H1 (cell line): Measurements from ENCODE around the gene RAB2B. TPM values are rescaled to one million over a fixed set of nuclear protein-coding genes. Genes with fewer than 3 reads are reported as not detected.

ENCODE experiments used
- BCL11A ChIP-seq, 2 experiments: IDR thresholded peaks; one replicate each; pipeline ENCODE4 v1.6.1; 2011; ENCODE audit warnings: low read depth in 2 of 2, low read length in 2 of 2, mild to moderate bottlenecking in 2 of 2
- CTBP2 ChIP-seq: IDR thresholded peaks from 2 replicates; pipeline ENCODE4 v1.7.0; 2011; ENCODE audit warnings: borderline replicate concordance, mild to moderate bottlenecking, moderate library complexity, mixed read lengths, low read length; ENCODE audit not compliant: insufficient read depth, insufficient read length
- MAFK ChIP-seq: IDR thresholded peaks from 2 replicates; pipeline ENCODE4 v1.6.1; 2012; ENCODE audit warnings: low read depth, mild to moderate bottlenecking, improper control_type of control experiment, low read length
- RNF2 ChIP-seq: fragments of 200-900, 300-1000 bp; sonication (generic); IDR thresholded peaks from 2 replicates; pipeline ENCODE4 v1.7.1; 2016; ENCODE audit warnings: borderline replicate concordance, low read depth, mild to moderate bottlenecking, antibody characterized with exemption, low read length; ENCODE audit not compliant: poor library complexity, severe bottlenecking; ENCODE audit errors: missing control alignments
- SIN3A ChIP-seq, 2 experiments: IDR thresholded peaks in 1 of 2; conservative IDR thresholded peaks in 1 of 2; 2 replicates each; pipeline ENCODE4 v1.6.1; 2011 to 2012; ENCODE audit warnings: low read length in 2 of 2, improper control_type of control experiment in 1 of 2, low read depth in 1 of 2, mild to moderate bottlenecking in 1 of 2
- polyA plus RNA-seq, 7 experiments: library from polyadenylated mRNA; depleted of rRNA in 3 of 7; stranded (reverse) in 5 of 7; unstranded in 2 of 7; fragments of >200 nt in 5 of 7; fragments of 200-250 nt in 2 of 7; gene quantifications; 1 replicate in 5 of 7; 2 replicates in 1 of 7; 4 replicates in 1 of 7; pipeline versions ENCODE4 v1.2.1 to v1.2.3, GENCODE V29; 2011 to 2013; ENCODE audit warnings: missing spikeins in 2 of 7, mixed read lengths in 2 of 7
- total RNA-seq: library from RNA; stranded (reverse); fragmentation: NEBNext Ultra II Directional; extraction: Animal tissue kit (Norgen Biotek cat#: 25700); gene quantifications from 2 replicates; pipeline ENCODE4 v1.2.1, GENCODE V29; 2021
- TF ChIP-seq, protein P1 (sequence below): fragments of 300-600 bp; sonication (generic); IDR thresholded peaks from 2 replicates; pipeline ENCODE4 v1.7.1; 2012; ENCODE audit warnings: low read length, moderate library complexity, mild to moderate bottlenecking, inconsistent platforms; ENCODE audit not compliant: insufficient replicate concordance
- TF ChIP-seq, protein P2 (sequence below), 3 experiments: IDR thresholded peaks; 1 replicate in 2 of 3; 2 replicates in 1 of 3; pipeline versions ENCODE4 v1.5.1 to v1.6.1; 2011; ENCODE audit warnings: low read length in 3 of 3, mild to moderate bottlenecking in 3 of 3, inconsistent platforms in 2 of 3, low read depth in 1 of 3, moderate library complexity in 1 of 3; ENCODE audit not compliant: insufficient read depth in 1 of 3; ENCODE audit errors: control extremely low read depth in 1 of 3

Gene RAB2B
- total and polyA plus RNA-seq, 2 of the 8 experiments (the other 6 are each of a cell fraction or from before 2014, with no cell fraction given): 23.4 to 26.1 TPM

DNA sequence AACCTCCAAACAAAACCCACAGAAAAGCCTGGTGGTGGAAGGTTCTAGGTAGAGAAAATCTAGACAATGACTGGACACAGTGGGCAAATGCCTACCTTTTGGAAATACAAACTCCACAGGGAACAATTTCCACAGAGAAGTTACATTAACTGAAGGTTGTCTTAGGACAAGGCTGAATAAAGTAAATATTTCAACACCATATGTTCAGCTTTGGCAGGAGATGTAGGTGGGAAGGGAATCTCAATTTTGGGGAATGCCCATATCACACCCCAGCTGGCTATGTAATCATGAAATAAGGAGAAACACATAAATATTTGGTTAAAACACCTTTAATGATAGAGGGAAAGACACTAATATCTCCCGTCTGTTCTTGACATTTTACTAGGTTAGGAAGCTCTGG, 44.0 kb upstream of the RAB2B start (continued):
- TF ChIP-seq, protein P1, sequence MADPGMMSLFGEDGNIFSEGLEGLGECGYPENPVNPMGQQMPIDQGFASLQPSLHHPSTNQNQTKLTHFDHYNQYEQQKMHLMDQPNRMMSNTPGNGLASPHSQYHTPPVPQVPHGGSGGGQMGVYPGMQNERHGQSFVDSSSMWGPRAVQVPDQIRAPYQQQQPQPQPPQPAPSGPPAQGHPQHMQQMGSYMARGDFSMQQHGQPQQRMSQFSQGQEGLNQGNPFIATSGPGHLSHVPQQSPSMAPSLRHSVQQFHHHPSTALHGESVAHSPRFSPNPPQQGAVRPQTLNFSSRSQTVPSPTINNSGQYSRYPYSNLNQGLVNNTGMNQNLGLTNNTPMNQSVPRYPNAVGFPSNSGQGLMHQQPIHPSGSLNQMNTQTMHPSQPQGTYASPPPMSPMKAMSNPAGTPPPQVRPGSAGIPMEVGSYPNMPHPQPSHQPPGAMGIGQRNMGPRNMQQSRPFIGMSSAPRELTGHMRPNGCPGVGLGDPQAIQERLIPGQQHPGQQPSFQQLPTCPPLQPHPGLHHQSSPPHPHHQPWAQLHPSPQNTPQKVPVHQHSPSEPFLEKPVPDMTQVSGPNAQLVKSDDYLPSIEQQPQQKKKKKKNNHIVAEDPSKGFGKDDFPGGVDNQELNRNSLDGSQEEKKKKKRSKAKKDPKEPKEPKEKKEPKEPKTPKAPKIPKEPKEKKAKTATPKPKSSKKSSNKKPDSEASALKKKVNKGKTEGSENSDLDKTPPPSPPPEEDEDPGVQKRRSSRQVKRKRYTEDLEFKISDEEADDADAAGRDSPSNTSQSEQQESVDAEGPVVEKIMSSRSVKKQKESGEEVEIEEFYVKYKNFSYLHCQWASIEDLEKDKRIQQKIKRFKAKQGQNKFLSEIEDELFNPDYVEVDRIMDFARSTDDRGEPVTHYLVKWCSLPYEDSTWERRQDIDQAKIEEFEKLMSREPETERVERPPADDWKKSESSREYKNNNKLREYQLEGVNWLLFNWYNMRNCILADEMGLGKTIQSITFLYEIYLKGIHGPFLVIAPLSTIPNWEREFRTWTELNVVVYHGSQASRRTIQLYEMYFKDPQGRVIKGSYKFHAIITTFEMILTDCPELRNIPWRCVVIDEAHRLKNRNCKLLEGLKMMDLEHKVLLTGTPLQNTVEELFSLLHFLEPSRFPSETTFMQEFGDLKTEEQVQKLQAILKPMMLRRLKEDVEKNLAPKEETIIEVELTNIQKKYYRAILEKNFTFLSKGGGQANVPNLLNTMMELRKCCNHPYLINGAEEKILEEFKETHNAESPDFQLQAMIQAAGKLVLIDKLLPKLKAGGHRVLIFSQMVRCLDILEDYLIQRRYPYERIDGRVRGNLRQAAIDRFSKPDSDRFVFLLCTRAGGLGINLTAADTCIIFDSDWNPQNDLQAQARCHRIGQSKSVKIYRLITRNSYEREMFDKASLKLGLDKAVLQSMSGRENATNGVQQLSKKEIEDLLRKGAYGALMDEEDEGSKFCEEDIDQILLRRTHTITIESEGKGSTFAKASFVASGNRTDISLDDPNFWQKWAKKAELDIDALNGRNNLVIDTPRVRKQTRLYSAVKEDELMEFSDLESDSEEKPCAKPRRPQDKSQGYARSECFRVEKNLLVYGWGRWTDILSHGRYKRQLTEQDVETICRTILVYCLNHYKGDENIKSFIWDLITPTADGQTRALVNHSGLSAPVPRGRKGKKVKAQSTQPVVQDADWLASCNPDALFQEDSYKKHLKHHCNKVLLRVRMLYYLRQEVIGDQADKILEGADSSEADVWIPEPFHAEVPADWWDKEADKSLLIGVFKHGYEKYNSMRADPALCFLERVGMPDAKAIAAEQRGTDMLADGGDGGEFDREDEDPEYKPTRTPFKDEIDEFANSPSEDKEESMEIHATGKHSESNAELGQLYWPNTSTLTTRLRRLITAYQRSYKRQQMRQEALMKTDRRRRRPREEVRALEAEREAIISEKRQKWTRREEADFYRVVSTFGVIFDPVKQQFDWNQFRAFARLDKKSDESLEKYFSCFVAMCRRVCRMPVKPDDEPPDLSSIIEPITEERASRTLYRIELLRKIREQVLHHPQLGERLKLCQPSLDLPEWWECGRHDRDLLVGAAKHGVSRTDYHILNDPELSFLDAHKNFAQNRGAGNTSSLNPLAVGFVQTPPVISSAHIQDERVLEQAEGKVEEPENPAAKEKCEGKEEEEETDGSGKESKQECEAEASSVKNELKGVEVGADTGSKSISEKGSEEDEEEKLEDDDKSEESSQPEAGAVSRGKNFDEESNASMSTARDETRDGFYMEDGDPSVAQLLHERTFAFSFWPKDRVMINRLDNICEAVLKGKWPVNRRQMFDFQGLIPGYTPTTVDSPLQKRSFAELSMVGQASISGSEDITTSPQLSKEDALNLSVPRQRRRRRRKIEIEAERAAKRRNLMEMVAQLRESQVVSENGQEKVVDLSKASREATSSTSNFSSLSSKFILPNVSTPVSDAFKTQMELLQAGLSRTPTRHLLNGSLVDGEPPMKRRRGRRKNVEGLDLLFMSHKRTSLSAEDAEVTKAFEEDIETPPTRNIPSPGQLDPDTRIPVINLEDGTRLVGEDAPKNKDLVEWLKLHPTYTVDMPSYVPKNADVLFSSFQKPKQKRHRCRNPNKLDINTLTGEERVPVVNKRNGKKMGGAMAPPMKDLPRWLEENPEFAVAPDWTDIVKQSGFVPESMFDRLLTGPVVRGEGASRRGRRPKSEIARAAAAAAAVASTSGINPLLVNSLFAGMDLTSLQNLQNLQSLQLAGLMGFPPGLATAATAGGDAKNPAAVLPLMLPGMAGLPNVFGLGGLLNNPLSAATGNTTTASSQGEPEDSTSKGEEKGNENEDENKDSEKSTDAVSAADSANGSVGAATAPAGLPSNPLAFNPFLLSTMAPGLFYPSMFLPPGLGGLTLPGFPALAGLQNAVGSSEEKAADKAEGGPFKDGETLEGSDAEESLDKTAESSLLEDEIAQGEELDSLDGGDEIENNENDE: no peak
- TF ChIP-seq SIN3A (conservative IDR thresholded peaks at IDR 0.05 in 1 of 2, IDR thresholded peaks at IDR 0.05 in 1 of 2; ENCODE audit: low read depth in 1 of 2, low read length in 2 of 2): no peak
- TF ChIP-seq MAFK: no peak
- TF ChIP-seq RNF2: no peak
- TF ChIP-seq, protein P2, sequence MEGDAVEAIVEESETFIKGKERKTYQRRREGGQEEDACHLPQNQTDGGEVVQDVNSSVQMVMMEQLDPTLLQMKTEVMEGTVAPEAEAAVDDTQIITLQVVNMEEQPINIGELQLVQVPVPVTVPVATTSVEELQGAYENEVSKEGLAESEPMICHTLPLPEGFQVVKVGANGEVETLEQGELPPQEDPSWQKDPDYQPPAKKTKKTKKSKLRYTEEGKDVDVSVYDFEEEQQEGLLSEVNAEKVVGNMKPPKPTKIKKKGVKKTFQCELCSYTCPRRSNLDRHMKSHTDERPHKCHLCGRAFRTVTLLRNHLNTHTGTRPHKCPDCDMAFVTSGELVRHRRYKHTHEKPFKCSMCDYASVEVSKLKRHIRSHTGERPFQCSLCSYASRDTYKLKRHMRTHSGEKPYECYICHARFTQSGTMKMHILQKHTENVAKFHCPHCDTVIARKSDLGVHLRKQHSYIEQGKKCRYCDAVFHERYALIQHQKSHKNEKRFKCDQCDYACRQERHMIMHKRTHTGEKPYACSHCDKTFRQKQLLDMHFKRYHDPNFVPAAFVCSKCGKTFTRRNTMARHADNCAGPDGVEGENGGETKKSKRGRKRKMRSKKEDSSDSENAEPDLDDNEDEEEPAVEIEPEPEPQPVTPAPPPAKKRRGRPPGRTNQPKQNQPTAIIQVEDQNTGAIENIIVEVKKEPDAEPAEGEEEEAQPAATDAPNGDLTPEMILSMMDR (IDR thresholded peaks at IDR 0.05; ENCODE audit: control extremely low read depth in 1 of 3, insufficient read depth in 1 of 3, low read depth in 1 of 3, low read length in 3 of 3): no peak
- TF ChIP-seq BCL11A (IDR thresholded peaks at IDR 0.05; ENCODE audit: low read depth in 2 of 2, low read length in 2 of 2): no peak
- no peak for TF ChIP-seq CTBP2
